Retinal pigment epithelial cell (primary cell): Measurements from ENCODE around the gene MRC2.
"Not testable (repeated sequence)": the region's sequence is repeated elsewhere in the genome, so short reads cannot be mapped to it uniquely, and the experiment has no call there.

Experiments used
- DNase-seq: peaks from one replicate; pipeline ENCODE4 v3.0.0-alpha.2; 2010; ENCODE audit warnings: low read depth
- H3K4me3 ChIP-seq: 2 replicates; pipeline ENCODE4 v1.5.1; 2011; ENCODE audit warnings: mild to moderate bottlenecking, low read length, control low read depth, moderate library complexity
- TF ChIP-seq, protein P1 (sequence below): conservative IDR thresholded peaks from 2 replicates; pipeline ENCODE4 v1.5.1; 2011; ENCODE audit warnings: low read depth, low read length, control low read depth, inconsistent platforms

MRC2 gene

GRCh38 chr17:62601471-62601870 lies 26.0 kb upstream of the MRC2 start:
- no peak for DNase-seq
- TF ChIP-seq, protein P1, sequence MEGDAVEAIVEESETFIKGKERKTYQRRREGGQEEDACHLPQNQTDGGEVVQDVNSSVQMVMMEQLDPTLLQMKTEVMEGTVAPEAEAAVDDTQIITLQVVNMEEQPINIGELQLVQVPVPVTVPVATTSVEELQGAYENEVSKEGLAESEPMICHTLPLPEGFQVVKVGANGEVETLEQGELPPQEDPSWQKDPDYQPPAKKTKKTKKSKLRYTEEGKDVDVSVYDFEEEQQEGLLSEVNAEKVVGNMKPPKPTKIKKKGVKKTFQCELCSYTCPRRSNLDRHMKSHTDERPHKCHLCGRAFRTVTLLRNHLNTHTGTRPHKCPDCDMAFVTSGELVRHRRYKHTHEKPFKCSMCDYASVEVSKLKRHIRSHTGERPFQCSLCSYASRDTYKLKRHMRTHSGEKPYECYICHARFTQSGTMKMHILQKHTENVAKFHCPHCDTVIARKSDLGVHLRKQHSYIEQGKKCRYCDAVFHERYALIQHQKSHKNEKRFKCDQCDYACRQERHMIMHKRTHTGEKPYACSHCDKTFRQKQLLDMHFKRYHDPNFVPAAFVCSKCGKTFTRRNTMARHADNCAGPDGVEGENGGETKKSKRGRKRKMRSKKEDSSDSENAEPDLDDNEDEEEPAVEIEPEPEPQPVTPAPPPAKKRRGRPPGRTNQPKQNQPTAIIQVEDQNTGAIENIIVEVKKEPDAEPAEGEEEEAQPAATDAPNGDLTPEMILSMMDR: no peak
- no peak overlapping the region for H3K4me3 ChIP-seq

DNA sequence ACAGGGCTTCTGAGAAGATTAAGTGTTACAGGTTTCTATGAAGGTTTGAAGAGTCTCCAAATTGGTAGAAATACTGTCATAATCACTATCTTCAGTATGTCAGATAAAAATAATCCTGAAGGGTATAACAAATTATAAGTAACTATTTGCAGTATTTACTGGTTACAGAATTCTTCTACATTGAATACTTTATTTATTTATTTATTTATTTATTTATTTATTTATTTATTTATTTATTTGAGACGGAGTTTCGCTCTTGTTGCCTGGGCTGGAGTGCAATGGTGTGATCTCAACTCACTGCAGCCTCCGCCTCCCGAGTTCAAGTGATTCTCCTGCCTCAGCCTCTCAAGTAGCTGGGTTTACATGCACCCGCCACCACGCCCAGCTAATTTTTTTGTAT lies 23.7 kb upstream of the MRC2 start:
- DNase-seq, H3K4me3 ChIP-seq: not testable (repeated sequence)

- no peak for DNase-seq
- H3K4me3 ChIP-seq: no peak overlapping the region
- TF ChIP-seq, protein P1: no peak
Measured at GRCh38 chr17:62605588-62605987, 21.9 kb upstream of the MRC2 start.

- TF ChIP-seq, protein P1: no peak
- no peak for DNase-seq
- H3K4me3 ChIP-seq: no peak overlapping the region
Measured at GRCh38 chr17:62611292-62611691, 16.2 kb upstream of the MRC2 start.

- no peak overlapping the region for H3K4me3 ChIP-seq
- TF ChIP-seq, protein P1: no peak
- DNase-seq: no peak
Measured at GRCh38 chr17:62611728-62612127, 15.7 kb upstream of the MRC2 start.

DNA sequence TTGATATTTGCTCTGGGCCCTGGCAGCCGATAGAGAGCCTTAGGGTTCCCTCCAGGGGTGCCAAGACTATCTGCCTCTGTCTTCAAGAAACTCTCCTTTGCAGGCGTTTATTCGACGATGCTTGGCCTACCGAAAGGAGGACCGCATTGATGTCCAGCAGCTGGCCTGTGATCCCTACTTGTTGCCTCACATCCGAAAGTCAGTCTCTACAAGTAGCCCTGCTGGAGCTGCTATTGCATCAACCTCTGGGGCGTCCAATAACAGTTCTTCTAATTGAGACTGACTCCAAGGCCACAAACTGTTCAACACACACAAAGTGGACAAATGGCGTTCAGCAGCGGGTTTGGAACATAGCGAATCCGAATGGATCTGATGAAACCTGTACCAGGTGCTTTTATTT lies 15.2 kb upstream of the MRC2 start:
- H3K4me3 ChIP-seq, DNase-seq: not testable (repeated sequence)

GRCh38 chr17:62613095-62613494 lies 14.4 kb upstream of the MRC2 start:
- not testable (repeated sequence) for H3K4me3 ChIP-seq, DNase-seq

- no peak overlapping the region for H3K4me3 ChIP-seq
- TF ChIP-seq, protein P1: no peak
- DNase-seq: no peak
Measured at GRCh38 chr17:62614142-62614541, 13.3 kb upstream of the MRC2 start.

DNA sequence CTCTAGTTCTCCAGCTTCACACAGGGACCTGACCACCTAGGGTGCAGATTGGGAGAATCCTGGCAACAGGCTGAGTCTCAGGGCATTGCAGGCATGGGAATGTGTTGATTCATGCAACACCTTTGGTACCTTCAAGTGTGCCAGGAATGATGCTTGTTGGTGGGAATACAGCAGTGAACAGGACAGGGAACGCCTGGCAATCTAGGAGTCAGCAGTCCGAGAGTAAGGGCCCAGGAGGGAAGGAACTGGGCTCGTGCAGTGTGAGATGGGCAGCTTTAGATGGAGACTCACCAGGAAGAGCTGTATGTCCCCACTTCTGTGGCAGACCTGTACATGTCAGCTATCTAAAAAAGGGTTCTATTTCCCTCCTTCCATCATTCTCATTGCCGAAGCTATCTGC lies 12.0 kb upstream of the MRC2 start:
- TF ChIP-seq, protein P1: no peak
- no peak for DNase-seq

More for the DNA sequence above, 12.0 kb upstream of the MRC2 start:
- H3K4me3 ChIP-seq: no peak overlapping the region
